Measurements from ENCODE around the gene ABCC2. TPM values are rescaled to one million over a fixed set of nuclear protein-coding genes. Genes with fewer than 3 reads are reported as not detected.

ABCC2 gene
- total and polyA plus RNA-seq, 9 of the 15 experiments (the other 6 are each of a cell fraction or from before 2014, with no cell fraction given), result 0.03 to 0.18 (median 0.10) TPM; not detected in 1

DNA sequence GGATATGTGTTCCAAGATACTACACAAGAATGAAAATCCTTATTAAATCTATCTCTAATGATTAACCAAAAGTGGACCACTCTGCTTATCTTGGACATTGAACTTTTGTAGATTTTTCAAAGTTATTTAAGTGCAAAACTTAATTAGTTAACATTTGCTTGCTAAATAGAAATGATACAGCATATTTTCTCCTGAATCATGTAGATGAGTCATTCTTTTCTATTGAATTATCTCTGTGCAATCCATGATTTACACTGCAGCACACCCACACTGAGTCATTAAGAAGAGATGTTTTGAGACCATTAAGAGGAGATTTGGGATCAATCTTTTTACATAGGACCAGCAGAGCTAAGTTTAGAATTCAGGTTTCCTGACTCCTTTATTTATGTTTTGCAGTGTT lies 6.6 kb upstream of the ABCC2 start (continued):
- TF ChIP-seq, protein P1, sequence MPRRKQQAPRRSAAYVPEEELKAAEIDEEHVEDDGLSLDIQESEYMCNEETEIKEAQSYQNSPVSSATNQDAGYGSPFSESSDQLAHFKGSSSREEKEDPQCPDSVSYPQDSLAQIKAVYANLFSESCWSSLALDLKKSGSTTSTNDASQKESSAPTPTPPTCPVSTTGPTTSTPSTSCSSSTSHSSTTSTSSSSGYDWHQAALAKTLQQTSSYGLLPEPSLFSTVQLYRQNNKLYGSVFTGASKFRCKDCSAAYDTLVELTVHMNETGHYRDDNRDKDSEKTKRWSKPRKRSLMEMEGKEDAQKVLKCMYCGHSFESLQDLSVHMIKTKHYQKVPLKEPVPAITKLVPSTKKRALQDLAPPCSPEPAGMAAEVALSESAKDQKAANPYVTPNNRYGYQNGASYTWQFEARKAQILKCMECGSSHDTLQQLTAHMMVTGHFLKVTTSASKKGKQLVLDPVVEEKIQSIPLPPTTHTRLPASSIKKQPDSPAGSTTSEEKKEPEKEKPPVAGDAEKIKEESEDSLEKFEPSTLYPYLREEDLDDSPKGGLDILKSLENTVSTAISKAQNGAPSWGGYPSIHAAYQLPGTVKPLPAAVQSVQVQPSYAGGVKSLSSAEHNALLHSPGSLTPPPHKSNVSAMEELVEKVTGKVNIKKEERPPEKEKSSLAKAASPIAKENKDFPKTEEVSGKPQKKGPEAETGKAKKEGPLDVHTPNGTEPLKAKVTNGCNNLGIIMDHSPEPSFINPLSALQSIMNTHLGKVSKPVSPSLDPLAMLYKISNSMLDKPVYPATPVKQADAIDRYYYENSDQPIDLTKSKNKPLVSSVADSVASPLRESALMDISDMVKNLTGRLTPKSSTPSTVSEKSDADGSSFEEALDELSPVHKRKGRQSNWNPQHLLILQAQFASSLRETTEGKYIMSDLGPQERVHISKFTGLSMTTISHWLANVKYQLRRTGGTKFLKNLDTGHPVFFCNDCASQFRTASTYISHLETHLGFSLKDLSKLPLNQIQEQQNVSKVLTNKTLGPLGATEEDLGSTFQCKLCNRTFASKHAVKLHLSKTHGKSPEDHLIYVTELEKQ (CRISPR knock-in tag; IDR thresholded peaks at IDR 0.05), result no peak
- TF ChIP-seq, protein P2, sequence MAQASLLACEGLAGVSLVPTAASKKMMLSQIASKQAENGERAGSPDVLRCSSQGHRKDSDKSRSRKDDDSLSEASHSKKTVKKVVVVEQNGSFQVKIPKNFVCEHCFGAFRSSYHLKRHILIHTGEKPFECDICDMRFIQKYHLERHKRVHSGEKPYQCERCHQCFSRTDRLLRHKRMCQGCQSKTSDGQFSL (CRISPR knock-in tag; IDR thresholded peaks at IDR 0.05), result no peak
- TF ChIP-seq, protein P2 (tag; IDR thresholded peaks at IDR 0.05), result no peak
- TF ChIP-seq SMARCA4 (IDR thresholded peaks at IDR 0.05) (peak; percentile 88), CBFB (CRISPR knock-in tag; IDR thresholded peaks at IDR 0.05) (no peak), EGR1 (conservative IDR thresholded peaks at IDR 0.05) (peak; percentile 60), ZNF583 (CRISPR knock-in tag; IDR thresholded peaks at IDR 0.05) (no peak), NR4A1 (CRISPR knock-in tag; IDR thresholded peaks at IDR 0.05) (no peak), NR4A1 (tag; IDR thresholded peaks at IDR 0.05) (no peak), PHF8 (IDR thresholded peaks at IDR 0.05; ENCODE audit: borderline replicate concordance, low read length) (no peak), SRSF3 (IDR thresholded peaks at IDR 0.05; ENCODE audit: insufficient read depth, low read length) (no peak), TCF15 (CRISPR knock-in tag; IDR thresholded peaks at IDR 0.05) (no peak), SRF (CRISPR knock-in tag; IDR thresholded peaks at IDR 0.05) (no peak), RERE (CRISPR knock-in tag; IDR thresholded peaks at IDR 0.05; ENCODE audit: borderline replicate concordance) (no peak), PTBP1 (IDR thresholded peaks at IDR 0.05; ENCODE audit: low read depth, low read length) (no peak), STAG1 (CRISPR knock-in tag; IDR thresholded peaks at IDR 0.05; ENCODE audit: borderline replicate concordance) (no peak)
- TF ChIP-seq, protein P3, sequence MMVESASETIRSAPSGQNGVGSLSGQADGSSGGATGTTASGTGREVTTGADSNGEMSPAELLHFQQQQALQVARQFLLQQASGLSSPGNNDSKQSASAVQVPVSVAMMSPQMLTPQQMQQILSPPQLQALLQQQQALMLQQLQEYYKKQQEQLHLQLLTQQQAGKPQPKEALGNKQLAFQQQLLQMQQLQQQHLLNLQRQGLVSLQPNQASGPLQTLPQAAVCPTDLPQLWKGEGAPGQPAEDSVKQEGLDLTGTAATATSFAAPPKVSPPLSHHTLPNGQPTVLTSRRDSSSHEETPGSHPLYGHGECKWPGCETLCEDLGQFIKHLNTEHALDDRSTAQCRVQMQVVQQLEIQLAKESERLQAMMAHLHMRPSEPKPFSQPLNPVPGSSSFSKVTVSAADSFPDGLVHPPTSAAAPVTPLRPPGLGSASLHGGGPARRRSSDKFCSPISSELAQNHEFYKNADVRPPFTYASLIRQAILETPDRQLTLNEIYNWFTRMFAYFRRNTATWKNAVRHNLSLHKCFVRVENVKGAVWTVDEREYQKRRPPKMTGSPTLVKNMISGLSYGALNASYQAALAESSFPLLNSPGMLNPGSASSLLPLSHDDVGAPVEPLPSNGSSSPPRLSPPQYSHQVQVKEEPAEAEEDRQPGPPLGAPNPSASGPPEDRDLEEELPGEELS (CRISPR knock-in tag; IDR thresholded peaks at IDR 0.05; ENCODE audit: borderline replicate concordance), result no peak
